HG03469 (cell line): ENCODE measurements around the gene MICU1.

Experiments used
- ATAC-seq: cut with Tn5 transposase; IDR thresholded peaks from one replicate; pipeline ENCODE4 v1.9.1; 2021; ENCODE audit warnings: mild to moderate bottlenecking, moderate library complexity, moderate number of reproducible peaks; ENCODE audit not compliant: unreplicated experiment

Gene MICU1

GRCh38 chr10:72319416-72320254 is 306.2 kb downstream of the MICU1 start:
- no peak for ATAC-seq

GRCh38 chr10:72318418-72319262 is 307.2 kb downstream of the MICU1 start:
- ATAC-seq, result no peak
